SIG-M5 (cell line): ENCODE results near the gene EHBP1L1.

Experiments used
- DNase-seq: peaks from one replicate; lab custom pipeline; 2025; lab: John Stamatoyannopoulos, UW

Gene EHBP1L1

GRCh38 chr11:65546217-65546958 lies 29.5 kb upstream of the EHBP1L1 start:
- no peak for DNase-seq

- no peak for DNase-seq
Measured at GRCh38 chr11:65547446-65548125, 28.3 kb upstream of the EHBP1L1 start.

- DNase-seq: no peak
Measured at GRCh38 chr11:65548395-65548794, 27.5 kb upstream of the EHBP1L1 start.

GRCh38 chr11:65549096-65549495 lies 26.8 kb upstream of the EHBP1L1 start:
- DNase-seq: no peak

- no peak for DNase-seq
Measured at GRCh38 chr11:65551572-65552387, 24.1 kb upstream of the EHBP1L1 start.

- no peak for DNase-seq
Measured at GRCh38 chr11:65552388-65552951, 23.4 kb upstream of the EHBP1L1 start.

GRCh38 chr11:65553301-65554001 lies 22.4 kb upstream of the EHBP1L1 start:
- DNase-seq: no peak

- no peak for DNase-seq
Measured at GRCh38 chr11:65554057-65554818, 21.6 kb upstream of the EHBP1L1 start.

GRCh38 chr11:65554842-65555430 lies 20.9 kb upstream of the EHBP1L1 start:
- DNase-seq: no peak

GRCh38 chr11:65555693-65556231 lies 20.1 kb upstream of the EHBP1L1 start:
- no peak for DNase-seq

- DNase-seq: no peak
Measured at GRCh38 chr11:65556470-65557279, 19.2 kb upstream of the EHBP1L1 start.

- no peak for DNase-seq
Measured at GRCh38 chr11:65557280-65558001, 18.4 kb upstream of the EHBP1L1 start.

- DNase-seq: no peak
Measured at GRCh38 chr11:65558002-65558929, 17.6 kb upstream of the EHBP1L1 start, which contains the start of gene LTBP3. Gene LTBP3, minus strand, starts transcription at chr11:65558359. Its CDS starts 400 bp downstream, at chr11:65557959.

- DNase-seq: no peak
Measured at GRCh38 chr11:65558930-65559509, 16.8 kb upstream of the EHBP1L1 start.

GRCh38 chr11:65559535-65559934 lies 16.3 kb upstream of the EHBP1L1 start:
- no peak for DNase-seq

- DNase-seq: no peak
Measured at GRCh38 chr11:65559951-65560537, 15.8 kb upstream of the EHBP1L1 start.
